SK-N-SH treated with all-trans-retinoic acid at 6 μM for 48 hours (cell line): ENCODE results near the gene CATSPER3.

Source experiments
- ATAC-seq: fragments of 200-7000 bp; cut with Tn5 transposase; 3 replicates; pipeline ENCODE4 v1.9.1; 2020; ENCODE audit warnings: mild to moderate bottlenecking, moderate library complexity
- ARNTL ChIP-seq: fragments of 450-650 bp; formaldehyde crosslinking; IDR thresholded peaks from 2 replicates; pipeline ENCODE4 v1.5.0; 2020; ENCODE audit warnings: low read depth, mild to moderate bottlenecking, moderate library complexity, borderline replicate concordance
- BACH2 ChIP-seq: fragments of 250-450 bp; sonication (Bioruptor Pico); IDR thresholded peaks from 2 replicates; pipeline ENCODE4 v1.9.0; 2021; ENCODE audit warnings: mild to moderate bottlenecking, borderline replicate concordance
- CSDC2 ChIP-seq: fragments of 250-450 bp; sonication (Bioruptor Pico); IDR thresholded peaks from 2 replicates; pipeline ENCODE4 v1.5.0; 2020; ENCODE audit warnings: mild to moderate bottlenecking, moderate library complexity
- GLIS3 ChIP-seq: fragments of 250-450 bp; sonication (Bioruptor Pico); IDR thresholded peaks from 2 replicates; pipeline ENCODE4 v1.5.0; 2020; ENCODE audit warnings: mild to moderate bottlenecking, moderate library complexity
- ISL1 ChIP-seq: fragments of 250-450 bp; sonication (Bioruptor Pico); IDR thresholded peaks from 2 replicates; pipeline ENCODE4 v2.1.2; 2022; ENCODE audit warnings: mild to moderate bottlenecking, moderate library complexity
- PPARA ChIP-seq: fragments of 250-450 bp; sonication (Bioruptor Pico); IDR thresholded peaks from 2 replicates; pipeline ENCODE4 v1.5.0; 2020; ENCODE audit warnings: mild to moderate bottlenecking, borderline replicate concordance
- SNAI2 ChIP-seq: fragments of 250-450 bp; sonication (Bioruptor Pico); IDR thresholded peaks from 2 replicates; pipeline ENCODE4 v1.5.0; 2020; ENCODE audit warnings: mild to moderate bottlenecking, moderate library complexity
- TCF4 ChIP-seq: fragments of 250-450 bp; sonication (Bioruptor Pico); IDR thresholded peaks from 2 replicates; pipeline ENCODE4 v1.8.0; 2021; ENCODE audit warnings: mild to moderate bottlenecking, moderate library complexity, borderline replicate concordance
- TOX ChIP-seq: fragments of 250-450 bp; sonication (Bioruptor Pico); IDR thresholded peaks from 2 replicates; pipeline ENCODE4 v1.8.0; 2021; ENCODE audit warnings: mild to moderate bottlenecking, moderate library complexity, borderline replicate concordance
- ZC3H10 ChIP-seq: fragments of 250-450 bp; sonication (Bioruptor Pico); IDR thresholded peaks from 2 replicates; pipeline ENCODE4 v1.5.1; 2021; ENCODE audit warnings: mild to moderate bottlenecking, moderate library complexity
- ZFP3 ChIP-seq: fragments of 250-450 bp; sonication (Bioruptor Pico); IDR thresholded peaks from 2 replicates; pipeline ENCODE4 v1.5.0; 2020; ENCODE audit warnings: mild to moderate bottlenecking, moderate library complexity
- ZFP30 ChIP-seq: fragments of 450-650 bp; formaldehyde crosslinking; IDR thresholded peaks from 2 replicates; pipeline ENCODE4 v1.5.0; 2022; ENCODE audit warnings: mild to moderate bottlenecking, moderate library complexity
- ZNF565 ChIP-seq: fragments of 450-650 bp; formaldehyde crosslinking; conservative IDR thresholded peaks from 2 replicates; pipeline ENCODE4 v1.5.0; 2020; ENCODE audit warnings: low read depth, mild to moderate bottlenecking, moderate library complexity
- ZNF70 ChIP-seq: fragments of 450-650 bp; formaldehyde crosslinking; IDR thresholded peaks from 2 replicates; pipeline ENCODE4 v1.5.0; 2020; ENCODE audit warnings: mild to moderate bottlenecking, moderate library complexity
- ZNF8 ChIP-seq: fragments of 450-650 bp; formaldehyde crosslinking; IDR thresholded peaks from 2 replicates; pipeline ENCODE4 v1.5.0; 2020; ENCODE audit warnings: mild to moderate bottlenecking, moderate library complexity
- TF ChIP-seq, protein P1 (sequence below): fragments of 250-450 bp; sonication (Bioruptor Pico); IDR thresholded peaks from 2 replicates; pipeline ENCODE4 v1.5.1; 2021; ENCODE audit warnings: mild to moderate bottlenecking, moderate library complexity
- TF ChIP-seq, protein P2 (sequence below): fragments of 250-450 bp; sonication (Bioruptor Pico); IDR thresholded peaks from 2 replicates; pipeline ENCODE4 v1.8.0; 2020; ENCODE audit warnings: mild to moderate bottlenecking, moderate library complexity, borderline replicate concordance
- TF ChIP-seq, protein P3 (sequence below): fragments of 250-450 bp; sonication (Bioruptor Pico); IDR thresholded peaks from 2 replicates; pipeline ENCODE4 v1.5.1; 2020; ENCODE audit warnings: low read depth, mild to moderate bottlenecking, moderate library complexity

CATSPER3 gene

DNA sequence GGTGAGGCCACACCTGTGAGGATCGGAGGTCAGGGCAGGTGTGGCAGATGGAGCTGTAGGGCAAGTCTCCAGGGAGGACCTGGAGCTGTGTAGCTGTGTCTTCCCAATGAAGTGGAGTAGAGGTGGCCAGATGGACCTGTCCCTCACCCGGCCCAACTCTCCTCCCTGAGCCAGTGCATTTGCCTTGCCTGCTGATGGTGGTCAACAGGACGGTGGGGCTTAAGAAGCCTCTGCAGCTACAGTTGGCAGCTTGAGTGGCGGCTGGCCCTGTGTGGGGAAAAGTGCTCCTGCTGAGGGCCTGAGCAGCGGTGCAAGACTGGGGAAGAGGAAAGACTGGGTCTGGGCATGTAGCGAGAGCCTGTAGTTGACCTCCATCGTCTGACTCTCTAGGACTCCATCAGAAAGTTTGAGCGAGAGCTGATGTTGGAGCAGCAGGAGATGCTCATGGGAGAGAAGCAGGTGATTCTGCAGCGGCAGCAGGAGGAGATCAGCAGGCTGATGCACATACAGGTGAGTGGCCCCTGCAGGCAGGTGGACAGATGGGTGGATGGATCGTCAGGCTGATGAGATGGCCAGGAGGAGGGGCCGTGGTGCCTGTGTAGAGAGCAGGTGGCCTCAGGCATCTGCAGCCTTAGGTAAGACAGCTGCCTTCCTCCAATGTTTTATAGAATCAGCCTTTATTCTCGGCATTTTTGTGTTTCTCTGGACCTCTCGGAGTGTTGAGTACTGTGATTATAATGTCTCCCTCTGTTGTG, 41.5 kb downstream of the CATSPER3 start (continued):
- TF ChIP-seq, protein P1, sequence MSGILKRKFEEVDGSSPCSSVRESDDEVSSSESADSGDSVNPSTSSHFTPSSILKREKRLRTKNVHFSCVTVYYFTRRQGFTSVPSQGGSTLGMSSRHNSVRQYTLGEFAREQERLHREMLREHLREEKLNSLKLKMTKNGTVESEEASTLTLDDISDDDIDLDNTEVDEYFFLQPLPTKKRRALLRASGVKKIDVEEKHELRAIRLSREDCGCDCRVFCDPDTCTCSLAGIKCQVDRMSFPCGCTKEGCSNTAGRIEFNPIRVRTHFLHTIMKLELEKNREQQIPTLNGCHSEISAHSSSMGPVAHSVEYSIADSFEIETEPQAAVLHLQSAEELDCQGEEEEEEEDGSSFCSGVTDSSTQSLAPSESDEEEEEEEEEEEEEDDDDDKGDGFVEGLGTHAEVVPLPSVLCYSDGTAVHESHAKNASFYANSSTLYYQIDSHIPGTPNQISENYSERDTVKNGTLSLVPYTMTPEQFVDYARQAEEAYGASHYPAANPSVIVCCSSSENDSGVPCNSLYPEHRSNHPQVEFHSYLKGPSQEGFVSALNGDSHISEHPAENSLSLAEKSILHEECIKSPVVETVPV (CRISPR knock-in tag), result no peak

DNA sequence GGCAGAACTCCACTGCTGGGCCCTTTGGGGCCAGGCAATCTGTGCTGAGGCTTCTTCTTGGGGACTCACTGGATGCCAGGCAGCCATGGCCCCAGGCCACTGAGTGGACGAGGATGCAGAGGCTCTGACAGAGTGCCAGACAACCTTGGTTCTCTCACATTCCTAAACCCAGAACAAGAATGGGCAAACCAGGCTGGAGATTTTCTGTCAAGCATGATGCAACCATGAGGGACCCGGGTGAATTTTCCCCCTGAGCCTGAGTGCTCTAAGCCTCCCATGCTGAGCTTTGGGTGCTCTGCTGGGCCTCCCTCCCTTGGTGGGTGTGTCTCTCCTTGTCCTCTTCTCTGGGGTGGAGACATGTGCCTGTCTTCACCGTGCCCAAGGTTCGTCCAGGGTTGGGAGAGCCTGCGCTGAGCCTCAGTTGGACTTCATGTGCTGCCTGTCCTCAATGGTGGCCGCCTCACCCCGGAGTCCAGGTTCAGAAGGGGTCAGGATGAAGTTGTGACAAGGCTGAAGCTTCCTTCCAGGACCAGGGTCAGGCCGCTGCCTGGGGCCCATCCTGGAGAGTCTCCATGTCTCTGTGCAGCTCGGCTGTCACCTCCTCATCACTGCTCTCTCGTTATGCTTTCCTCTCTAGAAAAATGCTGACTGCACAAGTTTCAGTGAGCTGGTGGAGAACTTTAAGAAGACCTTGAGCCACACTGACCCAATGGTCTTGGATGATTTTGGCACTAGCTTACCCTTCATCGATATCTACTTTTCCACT, 42.2 kb downstream of the CATSPER3 start:
- ATAC-seq, result no peak
- TF ChIP-seq PPARA (CRISPR knock-in tag), result no peak
- no peak for TF ChIP-seq ZC3H10 (CRISPR knock-in tag)
- TF ChIP-seq, all 23 proteins: peak for 0

DNA sequence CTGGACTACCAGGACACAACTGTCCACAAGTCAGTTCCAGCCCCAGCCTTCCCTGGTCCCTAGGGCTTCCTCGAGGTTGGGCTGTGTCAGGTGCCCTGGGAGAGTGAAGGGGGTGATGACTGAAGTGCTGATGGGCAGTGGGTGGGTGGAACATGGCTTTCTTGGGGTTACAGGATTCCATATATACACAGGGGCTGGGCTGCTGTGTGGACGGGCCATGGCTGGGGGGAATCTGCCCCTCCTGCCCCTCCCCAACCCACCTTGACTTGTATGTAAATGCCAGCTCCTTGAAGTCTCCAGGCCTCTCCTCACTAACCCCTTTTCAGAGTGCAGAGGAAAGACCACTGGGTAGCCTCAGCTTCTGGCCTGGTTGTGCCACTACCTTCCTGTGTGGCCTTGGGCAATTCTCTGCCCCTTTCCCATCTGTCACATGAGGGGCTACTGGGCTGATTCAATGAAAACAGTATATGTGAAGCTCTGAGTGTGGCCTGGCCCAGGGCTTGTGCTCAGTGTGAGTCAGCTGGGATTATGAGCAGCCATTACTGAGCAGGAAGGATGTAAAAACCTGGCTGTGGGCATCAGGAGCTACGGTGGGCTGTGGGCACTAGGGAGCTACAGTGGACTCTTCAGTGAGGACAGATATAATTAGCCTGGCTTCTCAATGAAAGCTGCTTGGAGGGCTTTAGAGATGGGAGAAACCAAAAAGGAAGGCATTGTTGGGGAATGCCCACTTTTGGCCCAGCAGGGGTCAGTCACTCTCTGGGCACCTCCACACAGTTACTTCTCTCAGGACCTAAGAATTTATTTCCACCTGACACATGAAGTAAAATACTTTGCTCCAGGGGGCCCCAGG, 43.0 kb downstream of the CATSPER3 start:
- TF ChIP-seq PPARA (CRISPR knock-in tag), result no peak
- no peak for TF ChIP-seq TCF4
- TF ChIP-seq BACH2 (CRISPR knock-in tag), result no peak
- TF ChIP-seq, protein P1 (CRISPR knock-in tag), result no peak
- no peak for TF ChIP-seq ARNTL
- TF ChIP-seq ZFP30, result no peak
- no peak for TF ChIP-seq ZFP3 (CRISPR knock-in tag)
- no peak for TF ChIP-seq ZNF8 (CRISPR knock-in tag)
- TF ChIP-seq SNAI2, result no peak
- no peak for TF ChIP-seq TOX (CRISPR knock-in tag)
- no peak for TF ChIP-seq GLIS3 (CRISPR knock-in tag)
- TF ChIP-seq, protein P2, sequence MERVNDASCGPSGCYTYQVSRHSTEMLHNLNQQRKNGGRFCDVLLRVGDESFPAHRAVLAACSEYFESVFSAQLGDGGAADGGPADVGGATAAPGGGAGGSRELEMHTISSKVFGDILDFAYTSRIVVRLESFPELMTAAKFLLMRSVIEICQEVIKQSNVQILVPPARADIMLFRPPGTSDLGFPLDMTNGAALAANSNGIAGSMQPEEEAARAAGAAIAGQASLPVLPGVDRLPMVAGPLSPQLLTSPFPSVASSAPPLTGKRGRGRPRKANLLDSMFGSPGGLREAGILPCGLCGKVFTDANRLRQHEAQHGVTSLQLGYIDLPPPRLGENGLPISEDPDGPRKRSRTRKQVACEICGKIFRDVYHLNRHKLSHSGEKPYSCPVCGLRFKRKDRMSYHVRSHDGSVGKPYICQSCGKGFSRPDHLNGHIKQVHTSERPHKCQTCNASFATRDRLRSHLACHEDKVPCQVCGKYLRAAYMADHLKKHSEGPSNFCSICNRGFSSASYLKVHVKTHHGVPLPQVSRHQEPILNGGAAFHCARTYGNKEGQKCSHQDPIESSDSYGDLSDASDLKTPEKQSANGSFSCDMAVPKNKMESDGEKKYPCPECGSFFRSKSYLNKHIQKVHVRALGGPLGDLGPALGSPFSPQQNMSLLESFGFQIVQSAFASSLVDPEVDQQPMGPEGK, result no peak
- TF ChIP-seq, all 23 proteins: peak for 0
- ATAC-seq, result no peak; the same call in 2 of the 3 replicates

DNA sequence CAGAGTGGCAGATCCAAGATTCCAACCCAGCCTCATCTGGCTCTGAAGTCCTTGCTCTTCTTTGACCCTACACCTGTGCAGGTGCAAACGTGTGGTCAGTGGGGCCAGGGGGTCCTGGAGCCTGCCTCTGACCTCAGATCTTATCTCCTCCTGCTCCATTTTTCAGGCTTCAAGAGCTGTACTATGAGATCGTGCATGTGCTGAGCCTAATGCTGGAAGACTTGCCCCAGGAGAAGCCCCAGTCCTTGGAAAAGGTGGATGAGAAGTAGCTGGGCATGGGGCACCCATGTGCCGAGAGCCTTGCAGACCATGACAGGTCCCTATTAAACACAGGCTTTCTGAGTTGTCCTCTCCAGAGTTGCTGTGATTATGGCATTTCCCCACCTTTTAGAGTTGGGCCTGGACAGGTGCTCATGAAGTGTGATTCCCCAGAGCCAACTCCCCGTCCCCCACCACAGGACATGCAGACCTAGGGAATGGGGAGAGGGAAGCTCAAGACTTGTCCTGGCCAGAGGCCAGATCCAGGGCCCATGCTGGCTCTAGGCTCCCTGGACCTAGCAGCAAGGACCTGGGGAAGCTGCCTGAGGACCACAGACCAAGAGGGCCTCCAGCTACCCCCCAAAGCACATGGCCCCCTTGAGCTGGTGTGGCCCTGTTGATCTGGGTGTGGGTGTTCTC, 43.8 kb downstream of the CATSPER3 start:
- ATAC-seq, result no peak
- TF ChIP-seq CSDC2 (CRISPR knock-in tag) (no peak), ZNF70 (no peak), TCF4 (no peak), ISL1 (CRISPR knock-in tag) (no peak), ZFP30 (no peak), BACH2 (CRISPR knock-in tag) (no peak)
- TF ChIP-seq, protein P1 (CRISPR knock-in tag), result no peak

DNA sequence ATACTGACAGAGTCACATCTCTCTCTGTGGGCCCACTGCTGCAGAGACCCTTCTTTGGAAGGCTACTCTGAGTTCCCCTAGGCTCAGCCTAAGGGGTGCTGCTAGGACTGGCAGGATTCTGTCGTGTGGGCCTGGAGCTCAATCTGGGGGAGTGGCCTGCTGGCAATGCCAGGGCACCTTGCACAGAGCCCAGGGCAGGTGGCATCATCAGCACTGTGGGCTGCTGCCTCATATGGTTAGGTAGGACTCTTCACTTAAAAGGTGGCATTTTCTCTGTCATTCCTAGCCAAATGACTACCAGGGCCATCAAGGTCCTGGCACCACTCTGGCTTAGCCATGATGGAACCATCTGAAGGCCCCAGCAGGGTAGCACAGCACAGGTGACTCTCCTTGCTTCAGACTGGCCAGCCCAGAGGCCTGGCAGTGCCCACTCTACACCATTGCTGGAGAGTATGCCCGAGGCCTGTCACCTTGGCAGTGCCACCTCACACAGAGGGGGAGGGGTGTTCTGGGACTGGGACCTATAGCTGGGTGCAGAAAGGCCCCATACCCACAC, 44.4 kb downstream of the CATSPER3 start:
- no peak for ATAC-seq
- no peak for TF ChIP-seq CSDC2 (CRISPR knock-in tag)
- TF ChIP-seq TOX (CRISPR knock-in tag), result no peak
- TF ChIP-seq, protein P3, sequence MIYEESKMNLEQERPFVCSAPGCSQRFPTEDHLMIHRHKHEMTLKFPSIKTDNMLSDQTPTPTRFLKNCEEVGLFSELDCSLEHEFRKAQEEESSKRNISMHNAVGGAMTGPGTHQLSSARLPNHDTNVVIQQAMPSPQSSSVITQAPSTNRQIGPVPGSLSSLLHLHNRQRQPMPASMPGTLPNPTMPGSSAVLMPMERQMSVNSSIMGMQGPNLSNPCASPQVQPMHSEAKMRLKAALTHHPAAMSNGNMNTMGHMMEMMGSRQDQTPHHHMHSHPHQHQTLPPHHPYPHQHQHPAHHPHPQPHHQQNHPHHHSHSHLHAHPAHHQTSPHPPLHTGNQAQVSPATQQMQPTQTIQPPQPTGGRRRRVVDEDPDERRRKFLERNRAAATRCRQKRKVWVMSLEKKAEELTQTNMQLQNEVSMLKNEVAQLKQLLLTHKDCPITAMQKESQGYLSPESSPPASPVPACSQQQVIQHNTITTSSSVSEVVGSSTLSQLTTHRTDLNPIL (CRISPR knock-in tag), result no peak
- no peak for TF ChIP-seq PPARA (CRISPR knock-in tag)
- no peak for TF ChIP-seq ZNF8 (CRISPR knock-in tag)
- TF ChIP-seq ZC3H10 (CRISPR knock-in tag), result no peak
- no peak for TF ChIP-seq ARNTL
- no peak for TF ChIP-seq ZFP3 (CRISPR knock-in tag)
- no peak for TF ChIP-seq ISL1 (CRISPR knock-in tag)
- TF ChIP-seq ZNF565 (CRISPR knock-in tag), result no peak
- TF ChIP-seq GLIS3 (CRISPR knock-in tag), result no peak
- no peak for TF ChIP-seq ZNF70
